ENCODE measurements around the gene F2R. TPM values are rescaled to one million over a fixed set of nuclear protein-coding genes. Genes with fewer than 3 reads are reported as not detected.
"Not testable (repeated sequence)": the region's sequence is repeated elsewhere in the genome, so short reads cannot be mapped to it uniquely, and the experiment has no call there.

Gene F2R
- total and polyA plus RNA-seq, 2 of the 4 experiments (the other 2 are of a cell fraction), result 85.7 to 147 TPM

DNA sequence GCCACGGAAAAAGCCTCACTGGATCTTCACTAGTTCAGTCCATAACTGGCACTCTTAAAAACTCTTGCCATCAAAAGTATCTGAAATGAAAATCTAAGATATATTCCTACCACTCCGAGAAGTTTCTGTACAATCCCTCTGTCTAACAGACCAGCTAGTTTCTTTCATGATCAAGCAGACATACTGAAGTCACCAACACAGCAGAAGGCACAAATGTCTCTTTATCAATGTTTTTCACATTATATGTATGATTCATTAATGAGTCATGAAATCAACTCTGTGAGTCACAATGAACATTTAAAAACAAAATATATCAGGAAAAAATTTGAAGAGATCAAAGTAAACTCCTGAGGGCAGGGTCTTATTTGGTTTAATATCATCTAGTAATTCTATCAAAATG lies 50.8 kb downstream of the F2R start:
- H3K4me1 ChIP-seq (ENCODE audit: control insufficient read depth, insufficient read depth, low read length), result peaks cover 7% of the 10 kb centered on the region
- in situ Hi-C loops (cut with MboI; ENCODE audit: low sequenced_read_pairs) (no loop called here), dilution Hi-C loops (cut with HindIII; ENCODE audit: low sequenced_read_pairs, unreplicated experiment) (no loop called here), intact Hi-C loops (cut with micrococcal nuclease) (no loop called here)
- no peak overlapping the region for H3K23ac ChIP-seq (ENCODE audit: low read depth, low read length)
- H2AFZ ChIP-seq (replicated peaks; ENCODE audit: low read length, poor library complexity), result no peak overlapping the region
- H4K91ac ChIP-seq (ENCODE audit: insufficient read depth, low read depth, low read length), result no peak overlapping the region
- H3K56ac ChIP-seq (ENCODE audit: extremely low read depth, insufficient read depth, low read length), result no peak overlapping the region
- H4K8ac ChIP-seq (ENCODE audit: low read depth in 2 of 2, low read length in 2 of 2), result peak overlapping the region; percentile 31 to 44; a peak in 3 of 4 replicates
- H3K4me3 ChIP-seq (ENCODE audit: insufficient read depth, low read depth, low read length), result no peak overlapping the region
- peak overlapping the region; percentile 72; the same call in 1 of the 2 replicates for H4K5ac ChIP-seq (ENCODE audit: low read depth, low read length)
- peak; percentile 73 for DNase-seq
- CTCF ChIA-PET, result interaction anchor here (0.6 kb wide), 1 partner anchor 126 kb away, joined by 3 read pairs; no protein-coding TSS in a partner anchor
- H3K27me3 ChIP-seq (ENCODE audit: control insufficient read depth, insufficient read depth, low read length), result no peaks in the 10 kb centered on the region
- no peaks in the 10 kb centered on the region for H4K20me1 ChIP-seq (ENCODE audit: insufficient read depth, low read length)
- H3K9me1 ChIP-seq (ENCODE audit: insufficient read depth, low read length), result no peaks in the 10 kb centered on the region
- no peak overlapping the region for H3K27ac ChIP-seq (ENCODE audit: insufficient read depth, low read length)
- H3K9ac ChIP-seq (ENCODE audit: low read depth, low read length), result no peak overlapping the region
- POLR2A ChIA-PET (ENCODE audit: unreplicated experiment), result no interaction called here
- peak overlapping the region; percentile 37; the same call in 1 of the 2 replicates for H3K4ac ChIP-seq (ENCODE audit: low read depth, low read length)
- no peak overlapping the region for H3K14ac ChIP-seq (replicated peaks; ENCODE audit: low read depth, low read length)
- peak overlapping the region; percentile 8; the same call in 1 of the 3 replicates for H2BK15ac ChIP-seq (ENCODE audit: low read depth, low read length)
- no TSS peak for BruUV-seq (replicated peaks)
- H3K18ac ChIP-seq (ENCODE audit: low read depth, low read length), result peak overlapping the region; percentile 75; the same call in 1 of the 2 replicates
- WGBS, 2 experiments (ENCODE audit: extremely low coverage in 2 of 2, insufficient read length in 1 of 2), result no CpG with 5 or more reads among the region's 2 CpGs
- H2AK9ac ChIP-seq (replicated peaks; ENCODE audit: low read depth, low read length, poor library complexity), result no peak overlapping the region
- H2BK20ac ChIP-seq (ENCODE audit: low read depth, low read length), result peak overlapping the region; percentile 0; the same call in 1 of the 2 replicates
- H2BK120ac ChIP-seq (ENCODE audit: low read depth, low read length), result peak overlapping the region; percentile 6; the same call in 1 of the 2 replicates
- H3K9me3 ChIP-seq (ENCODE audit: control insufficient read depth, insufficient read depth, low read length), result peaks cover 2% of the 10 kb centered on the region; the same call in 1 of the 2 replicates
- peak; percentile 86 for TF ChIP-seq FOS (IDR thresholded peaks at IDR 0.05; ENCODE audit: low read depth, low read length)
- no peak for TF ChIP-seq MXI1 (IDR thresholded peaks at IDR 0.05; ENCODE audit: borderline replicate concordance, low read depth, low read length)
- H2AK5ac ChIP-seq (ENCODE audit: low read depth, low read length), result no peak overlapping the region; the same call in 1 of the 2 replicates
- no peak for ATAC-seq (ENCODE audit: low read depth)
- H2BK5ac ChIP-seq (ENCODE audit: low read depth, low read length, poor library complexity, severe bottlenecking), result peak overlapping the region; percentile 5
- peak overlapping the region; percentile 19; the same call in 1 of the 2 replicates for H3K4me2 ChIP-seq (ENCODE audit: low read depth, low read length)
- H3K36me3 ChIP-seq (ENCODE audit: control insufficient read depth, insufficient read depth, low read length), result no peaks in the 10 kb centered on the region
- H3K79me1 ChIP-seq (ENCODE audit: low read depth in 1 of 2, low read length in 2 of 2), result no peaks in the 10 kb centered on the region

DNA sequence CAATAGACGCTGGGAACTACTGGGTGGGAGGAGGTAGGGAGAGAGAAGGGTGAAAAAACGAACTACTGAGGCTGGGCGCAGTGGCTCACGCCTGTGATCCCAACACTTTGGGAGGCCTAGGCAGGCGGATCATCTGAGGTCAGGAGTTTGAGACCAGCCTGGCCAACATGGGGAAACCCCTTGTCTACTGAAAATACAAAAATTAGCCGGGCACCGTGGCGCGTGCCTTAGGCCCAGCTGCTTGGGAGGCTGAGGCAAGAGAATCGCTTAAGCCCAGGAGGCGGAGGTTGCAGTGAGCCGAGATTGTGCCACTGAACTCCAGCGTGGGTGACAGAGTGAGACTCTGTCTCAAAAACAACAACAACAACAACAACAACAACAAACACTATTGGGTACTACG lies 55.1 kb downstream of the F2R start:
- H3K56ac ChIP-seq (ENCODE audit: extremely low read depth, insufficient read depth, low read length); H3K79me1 ChIP-seq (ENCODE audit: low read depth in 1 of 2, low read length in 2 of 2); H3K9me3 ChIP-seq (ENCODE audit: control insufficient read depth, insufficient read depth, low read length); H3K4me1 ChIP-seq (ENCODE audit: control insufficient read depth, insufficient read depth, low read length); H3K4me2 ChIP-seq (ENCODE audit: low read depth, low read length); H3K9me1 ChIP-seq (ENCODE audit: insufficient read depth, low read length); H4K20me1 ChIP-seq (ENCODE audit: insufficient read depth, low read length); DNase-seq; BruUV-seq (replicated peaks); H3K4me3 ChIP-seq (ENCODE audit: insufficient read depth, low read depth, low read length); H3K36me3 ChIP-seq (ENCODE audit: control insufficient read depth, insufficient read depth, low read length); dilution Hi-C loops (cut with HindIII; ENCODE audit: low sequenced_read_pairs, unreplicated experiment); H2BK15ac ChIP-seq (ENCODE audit: low read depth, low read length); CTCF ChIA-PET; POLR2A ChIA-PET (ENCODE audit: unreplicated experiment); H2AK9ac ChIP-seq (replicated peaks; ENCODE audit: low read depth, low read length, poor library complexity); ATAC-seq (ENCODE audit: low read depth); H2BK5ac ChIP-seq (ENCODE audit: low read depth, low read length, poor library complexity, severe bottlenecking); in situ Hi-C loops (cut with MboI; ENCODE audit: low sequenced_read_pairs); H3K27ac ChIP-seq (ENCODE audit: insufficient read depth, low read length); H3K9ac ChIP-seq (ENCODE audit: low read depth, low read length); H3K27me3 ChIP-seq (ENCODE audit: control insufficient read depth, insufficient read depth, low read length); H2AFZ ChIP-seq (replicated peaks; ENCODE audit: low read length, poor library complexity); H3K14ac ChIP-seq (replicated peaks; ENCODE audit: low read depth, low read length); H3K23ac ChIP-seq (ENCODE audit: low read depth, low read length): not testable (repeated sequence)
- Histone ChIP-seq H2BK20ac (ENCODE audit: low read depth, low read length) (peak overlapping the region; percentile 83), H2BK120ac (ENCODE audit: low read depth, low read length) (peak overlapping the region; percentile 60; the same call in 1 of the 2 replicates), H2AK5ac (ENCODE audit: low read depth, low read length) (peak overlapping the region; percentile 90; the same call in 1 of the 2 replicates), H4K8ac (ENCODE audit: low read depth in 2 of 2, low read length in 2 of 2) (peak overlapping the region; percentile 20 to 48; a peak in 2 of 4 replicates), H4K91ac (ENCODE audit: insufficient read depth, low read depth, low read length) (peak overlapping the region; percentile 39; the same call in 1 of the 2 replicates), H3K4ac (ENCODE audit: low read depth, low read length) (0 out of 2 replicates have a peak overlapping the region, but pooled peaks have one; percentile 36), H4K5ac (ENCODE audit: low read depth, low read length) (peak overlapping the region; percentile 54), H3K18ac (ENCODE audit: low read depth, low read length) (peak overlapping the region; percentile 27)
- intact Hi-C loops (cut with micrococcal nuclease), result loop anchor here (10.0 kb wide), 1 partner anchor 366 kb away; the partner anchor contains the start of gene IQGAP2
- 96% methylated on average over 7 of the region's 14 CpGs; no CpG with 5 or more reads in 1 of the 2 experiments for whole genome bisulfite sequencing, 2 experiments (ENCODE audit: extremely low coverage in 2 of 2, insufficient read length in 1 of 2)

Measured in IMR-90 (cell line).